GM20000 (cell line): ENCODE data around the gene GALNT11.

Source experiments
- DNase-seq: peaks from one replicate; pipeline ENCODE4 v3.0.0; 2012; ENCODE audit warnings: low spot score
- CTCF ChIP-seq: IDR thresholded peaks from 2 replicates; pipeline ENCODE4 v1.5.1; 2012; ENCODE audit warnings: mild to moderate bottlenecking, control low read depth; ENCODE audit errors: extremely low read depth, missing control alignments

Gene GALNT11

GRCh38 chr7:152127229-152127628 is 101.8 kb downstream of the GALNT11 start:
- no peak for TF ChIP-seq CTCF
- no peak for DNase-seq

GRCh38 chr7:152128252-152128651 is 102.8 kb downstream of the GALNT11 start:
- no peak for DNase-seq
- TF ChIP-seq CTCF, result no peak

DNA sequence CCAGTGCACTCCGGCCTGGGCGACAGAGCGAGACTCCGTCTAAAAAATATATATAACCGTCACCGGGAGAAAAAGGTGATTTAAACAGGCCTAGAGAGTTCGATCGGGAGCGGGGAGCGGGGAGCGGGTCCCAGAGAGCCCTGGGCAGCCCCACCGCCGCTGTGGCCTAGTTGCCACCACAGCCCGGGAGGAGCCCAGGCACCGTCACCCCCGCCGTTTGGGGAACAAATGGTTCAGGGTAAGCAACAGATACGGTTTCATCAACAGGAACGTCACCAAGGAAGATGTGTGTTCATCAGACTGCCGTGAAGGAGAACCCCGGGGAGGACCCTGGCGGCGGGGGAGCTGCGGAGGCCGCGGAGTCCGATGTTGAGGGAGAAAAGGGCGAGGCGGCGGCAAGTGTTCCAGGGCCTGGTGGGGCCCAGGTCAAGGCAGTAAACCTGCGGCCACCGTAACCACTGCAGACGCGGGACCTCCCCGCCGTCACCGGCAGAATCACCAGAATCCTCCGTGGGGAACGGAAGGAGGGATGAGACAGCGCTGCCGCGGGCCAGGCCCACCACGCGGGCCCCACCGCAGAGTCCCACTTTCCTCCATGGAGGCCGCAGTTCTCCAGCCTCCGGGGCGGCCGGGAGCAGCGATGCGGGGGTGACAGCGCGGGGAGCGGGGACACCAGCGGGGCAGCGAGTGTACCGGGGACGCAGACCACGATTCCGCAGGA is 103.4 kb downstream of the GALNT11 start:
- no peak for TF ChIP-seq CTCF

DNA sequence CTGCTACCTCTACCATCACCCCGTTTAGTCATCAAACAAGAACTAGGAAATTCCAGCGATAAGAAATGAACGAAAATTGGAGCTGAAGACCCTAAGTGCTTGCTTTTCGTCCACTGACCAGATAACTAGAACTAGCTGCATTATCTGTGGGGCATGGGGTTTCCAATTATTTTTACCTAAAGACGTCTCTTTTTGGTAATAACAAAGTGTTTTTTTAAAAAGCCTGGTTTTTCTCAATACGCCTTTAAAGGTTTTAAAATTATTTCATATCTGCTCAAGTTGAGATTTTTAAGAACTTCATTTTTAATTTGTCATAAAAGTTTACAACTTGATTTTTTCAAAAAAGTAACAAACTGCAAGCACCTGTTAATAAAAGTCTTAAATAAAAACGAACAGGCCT is 104.2 kb downstream of the GALNT11 start:
- DNase-seq, result no peak
- TF ChIP-seq CTCF, result no peak

More for the DNA sequence above, 103.4 kb downstream of the GALNT11 start:
- DNase-seq, result no peak

DNA sequence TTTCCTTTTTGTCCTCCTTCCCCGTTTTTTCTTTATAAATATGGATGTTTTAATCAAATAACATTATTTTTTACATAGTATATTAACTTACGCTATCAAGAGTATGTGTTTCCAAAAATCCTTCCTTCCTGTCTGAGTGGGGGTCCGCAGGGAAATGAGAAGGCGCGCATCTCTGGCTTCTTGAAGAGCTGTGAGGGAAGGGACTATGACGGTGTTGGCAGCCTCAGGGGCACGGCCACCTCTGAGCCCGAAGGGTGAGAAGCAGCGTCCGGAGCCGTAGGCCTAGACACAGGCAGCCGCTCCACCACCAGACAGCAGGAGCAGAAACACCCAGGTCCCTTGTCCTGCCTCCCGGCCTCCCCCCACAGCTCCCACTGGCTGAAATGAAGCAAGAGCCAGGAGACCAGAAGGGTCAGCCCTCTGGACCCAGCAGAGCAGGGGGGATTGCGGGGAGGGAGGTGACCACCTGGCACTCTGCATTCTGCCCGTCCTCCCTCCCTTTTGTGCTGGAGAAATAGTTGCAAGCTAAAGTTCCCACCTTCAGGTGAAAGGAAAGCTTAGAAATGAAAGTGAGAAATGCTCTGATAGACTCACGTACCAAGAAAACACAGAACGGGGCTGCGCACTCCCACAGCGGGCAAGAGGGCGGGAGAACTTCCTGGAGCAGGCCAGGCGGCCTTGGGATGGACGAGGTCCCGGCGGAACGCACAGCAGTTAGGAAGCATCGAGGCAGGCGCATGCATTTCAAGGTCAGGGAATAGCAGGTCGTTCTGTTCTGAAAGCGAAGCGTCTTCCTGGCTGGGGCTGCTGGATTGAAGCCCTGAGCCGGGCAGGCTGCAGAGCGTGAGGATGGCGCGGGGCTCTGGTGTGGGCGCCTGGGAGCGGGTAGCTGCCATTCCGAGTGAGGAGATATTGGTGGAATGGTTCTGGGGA is 105.5 kb downstream of the GALNT11 start:
- no peak for TF ChIP-seq CTCF
- no peak for DNase-seq

GRCh38 chr7:152131981-152132494 is 106.6 kb downstream of the GALNT11 start:
- no peak for TF ChIP-seq CTCF
- DNase-seq, result no peak

GRCh38 chr7:152132812-152133211 is 107.3 kb downstream of the GALNT11 start:
- no peak for DNase-seq
- TF ChIP-seq CTCF, result no peak
